Adipose tissue (tissue), 3 donors: ENCODE results near the gene ODAD4. TPM values are rescaled to one million over a fixed set of nuclear protein-coding genes. Genes with fewer than 3 reads are reported as not detected.

ENCODE experiments used
- polyA plus RNA-seq, 3 donors: library from polyadenylated mRNA; stranded (reverse); fragments of 200-250 nt; gene quantifications; one replicate each; pipeline ENCODE4 v1.2.3, GENCODE V29; 2013
- donor health status: healthy with polysubstance abuse.
- donor health status: Bipolar disorder and iron deficiency.
- donor health status: healthy.

The ODAD4 gene
- polyA plus RNA-seq, 3 donors, result 0.48 to 0.79 (median 0.64) TPM

Other genes with a start within 250 kb of the ODAD4 start
- 100 to 1,000 TPM; 426 to 985 (median 580) TPM for gene EIF1, start 241.7 kb upstream of the ODAD4 start, polyA plus RNA-seq
- 1 to 10 TPM in 1 of 3 donors, not detected in 2; 2.4 TPM for gene GAST, start 218.3 kb upstream of the ODAD4 start, polyA plus RNA-seq
- under 1 TPM; 0.03 to 0.48 (median 0.22) TPM for gene HAP1, start 196.0 kb upstream of the ODAD4 start, polyA plus RNA-seq
- gene JUP, start 143.9 kb upstream of the ODAD4 start, polyA plus RNA-seq, result 10 to 100 TPM; 35.7 to 49.0 (median 36.9) TPM
- gene P3H4, start 118.7 kb upstream of the ODAD4 start, polyA plus RNA-seq, result 10 to 100 TPM in 1 of 3 donors, 1 to 10 TPM in 2; 3.3 to 11.1 (median 9.7) TPM
- gene FKBP10, start 117.6 kb upstream of the ODAD4 start, polyA plus RNA-seq, result 10 to 100 TPM in 2 of 3 donors, 1 to 10 TPM in 1; 9.6 to 50.6 (median 24.6) TPM
- 10 to 100 TPM; 45.9 to 70.5 (median 50.0) TPM for gene NT5C3B, start 94.4 kb upstream of the ODAD4 start, polyA plus RNA-seq
- gene KLHL10, start 92.8 kb upstream of the ODAD4 start, polyA plus RNA-seq, result under 1 TPM; 0.02 to 0.79 (median 0.64) TPM
- gene KLHL11, start 65.2 kb upstream of the ODAD4 start, polyA plus RNA-seq, result 1 to 10 TPM in 1 of 3 donors, under 1 TPM in 2; 0.89 to 1.4 (median 0.90) TPM
- 100 to 1,000 TPM in 1 of 3 donors, 10 to 100 TPM in 2; 41.5 to 104 (median 68.9) TPM for gene ACLY, start 11.7 kb upstream of the ODAD4 start, polyA plus RNA-seq
- 10 to 100 TPM; 19.4 to 45.6 (median 38.2) TPM for gene CNP, start 36.2 kb downstream of the ODAD4 start, polyA plus RNA-seq
- gene DNAJC7, start 86.8 kb downstream of the ODAD4 start, polyA plus RNA-seq, result 10 to 100 TPM; 43.8 to 86.1 (median 65.2) TPM
- gene NKIRAS2, start 89.5 kb downstream of the ODAD4 start, polyA plus RNA-seq, result 10 to 100 TPM; 13.5 to 35.1 (median 30.9) TPM
- gene C17orf113, start 120.0 kb downstream of the ODAD4 start, polyA plus RNA-seq, result 1 to 10 TPM in 1 of 3 donors, under 1 TPM in 2; 0.12 to 1.5 (median 0.22) TPM
- gene ZNF385C, start 167.9 kb downstream of the ODAD4 start, polyA plus RNA-seq, result 1 to 10 TPM in 1 of 3 donors, under 1 TPM in 2; 0.10 to 2.0 (median 0.67) TPM
- gene DHX58, start 182.1 kb downstream of the ODAD4 start, polyA plus RNA-seq, result 10 to 100 TPM in 1 of 3 donors, 1 to 10 TPM in 2; 6.2 to 17.4 (median 7.0) TPM
- 10 to 100 TPM; 37.5 to 57.1 (median 40.9) TPM for gene KAT2A, start 190.8 kb downstream of the ODAD4 start, polyA plus RNA-seq
- under 1 TPM; 0.09 to 0.70 (median 0.34) TPM for gene HSPB9, start 192.2 kb downstream of the ODAD4 start, polyA plus RNA-seq
- 100 to 1,000 TPM in 2 of 3 donors, 10 to 100 TPM in 1; 62.4 to 190 (median 182) TPM for gene RAB5C, start 224.4 kb downstream of the ODAD4 start, polyA plus RNA-seq